ENCODE results near the gene CREG2.
A peak's percentile ranks its signal among the peaks of the same experiment; 100 is the strongest.

The CREG2 gene

GRCh38 chr2:101429453-101429852 is 42.1 kb upstream of the CREG2 start:
- no peak for TF ChIP-seq CTCF (IDR thresholded peaks at IDR 0.05; ENCODE audit: extremely low read depth, missing control alignments)
- DNase-seq (ENCODE audit: low spot score), result no peak

DNA sequence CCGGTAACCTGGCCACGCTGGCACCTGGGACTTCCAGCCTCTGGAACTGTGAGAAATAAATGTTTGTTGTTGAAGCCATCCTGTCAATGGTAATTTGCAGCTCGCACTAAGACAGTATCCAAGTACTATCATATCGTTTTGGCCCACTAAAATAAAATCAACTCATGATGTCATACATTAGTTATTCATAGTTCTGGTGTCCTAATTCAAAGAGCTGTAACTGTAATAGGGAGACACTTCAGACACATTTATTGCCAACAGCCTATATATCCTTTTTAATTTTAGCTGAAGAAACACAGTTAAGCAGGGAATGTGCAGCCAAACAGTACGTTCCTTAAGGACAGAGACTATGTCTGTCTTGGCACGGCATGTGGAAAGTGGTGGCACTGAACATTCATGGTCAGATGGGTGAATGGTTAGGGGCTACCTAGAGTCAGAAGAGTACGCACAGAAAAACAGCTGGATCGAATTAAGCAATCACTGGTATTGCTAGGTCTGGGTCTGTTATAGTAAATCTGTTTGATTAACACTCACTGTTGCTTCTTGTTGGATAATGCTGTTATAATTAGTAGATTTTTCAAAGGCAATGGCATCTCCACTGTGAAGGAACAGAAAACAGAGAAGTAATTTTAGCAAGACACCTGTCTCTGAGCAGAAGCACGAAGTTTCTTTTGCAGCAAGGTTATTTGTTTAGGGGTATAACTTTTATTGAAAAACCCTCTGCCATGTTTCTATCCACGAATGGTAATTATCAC is 41.3 kb upstream of the CREG2 start:
- TF ChIP-seq CTCF (IDR thresholded peaks at IDR 0.05; ENCODE audit: extremely low read depth, missing control alignments), result no peak

DNA sequence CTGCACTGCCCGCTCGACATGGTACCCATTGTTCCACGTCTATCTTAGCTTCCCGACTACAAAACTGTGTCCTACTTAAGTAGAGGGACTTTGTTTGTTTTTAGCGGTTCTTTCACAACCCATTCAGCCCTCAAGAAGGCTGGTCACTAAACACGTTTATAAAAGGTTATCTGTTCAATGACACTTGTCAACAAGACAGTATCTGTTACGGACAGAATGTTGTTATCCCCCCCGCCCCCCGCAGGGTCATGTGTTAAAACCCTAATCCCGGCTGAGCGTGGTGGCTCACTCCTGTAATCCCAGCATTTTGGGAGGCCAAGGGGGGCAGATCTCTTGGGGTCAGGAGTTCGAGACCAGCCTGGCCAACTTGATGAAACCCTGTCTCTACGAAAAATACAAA is 40.4 kb upstream of the CREG2 start:
- TF ChIP-seq CTCF (IDR thresholded peaks at IDR 0.05; ENCODE audit: extremely low read depth, missing control alignments), result no peak
- no peak for DNase-seq (ENCODE audit: low spot score)

More for the DNA sequence above, 41.3 kb upstream of the CREG2 start:
- no peak for DNase-seq (ENCODE audit: low spot score)

DNA sequence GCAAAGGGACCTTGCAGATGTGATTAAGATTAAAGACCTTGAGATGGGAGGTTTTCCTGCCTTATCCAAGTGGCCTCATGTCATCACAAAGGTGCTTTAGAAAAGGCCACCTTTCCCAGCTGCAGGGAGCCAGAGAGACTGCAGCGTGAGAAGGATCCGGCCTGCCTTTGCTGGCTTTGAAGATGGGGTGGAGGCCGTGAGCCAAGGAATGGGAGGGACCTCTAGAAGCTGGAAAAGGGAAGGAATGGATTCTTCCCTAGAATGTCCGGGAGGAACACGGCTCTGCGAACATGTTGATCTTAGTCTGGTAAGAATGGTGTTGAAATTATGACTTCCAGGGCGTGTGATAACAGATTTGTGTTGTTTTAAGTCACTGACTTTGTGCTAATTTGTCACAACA is 39.9 kb upstream of the CREG2 start:
- TF ChIP-seq CTCF (IDR thresholded peaks at IDR 0.05; ENCODE audit: extremely low read depth, missing control alignments), result no peak
- DNase-seq (ENCODE audit: low spot score), result no peak

GRCh38 chr2:101426822-101427221 is 39.5 kb upstream of the CREG2 start:
- no peak for DNase-seq (ENCODE audit: low spot score)

GRCh38 chr2:101420623-101421022 is 33.3 kb upstream of the CREG2 start:
- no peak for TF ChIP-seq CTCF (IDR thresholded peaks at IDR 0.05; ENCODE audit: extremely low read depth, missing control alignments)
- no peak for DNase-seq (ENCODE audit: low spot score)

More at GRCh38 chr2:101426822-101427221, 39.5 kb upstream of the CREG2 start:
- no peak for TF ChIP-seq CTCF (IDR thresholded peaks at IDR 0.05; ENCODE audit: extremely low read depth, missing control alignments)

DNA sequence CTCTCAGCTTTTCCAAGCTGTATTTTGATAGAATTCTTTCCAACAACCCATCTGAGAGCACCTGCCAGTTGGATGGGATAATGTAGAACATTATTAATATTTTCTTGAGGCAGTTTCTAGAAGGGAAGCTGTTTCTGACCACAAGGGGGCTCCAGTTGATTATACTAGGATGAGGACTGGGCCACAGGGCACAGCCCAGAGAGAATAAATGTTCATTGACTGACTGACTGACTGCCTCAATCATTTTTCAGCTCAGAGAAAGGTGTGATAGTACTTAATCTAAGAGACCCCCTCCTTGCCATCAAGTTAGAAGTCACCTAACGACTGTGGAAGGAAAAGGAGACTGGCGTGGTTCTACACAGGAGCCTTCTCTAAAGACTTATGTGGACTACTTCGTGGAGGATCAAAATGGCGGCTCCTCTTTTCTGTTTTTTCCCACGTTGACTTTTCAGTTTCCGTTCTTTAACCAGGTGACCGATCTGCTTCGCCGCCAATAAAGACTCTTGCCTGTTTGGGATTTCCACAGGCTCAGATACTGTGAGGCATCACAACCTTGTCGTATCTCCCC is 31.9 kb upstream of the CREG2 start:
- peak; percentile 40 for TF ChIP-seq CTCF (IDR thresholded peaks at IDR 0.05; ENCODE audit: extremely low read depth, missing control alignments)
- peak; percentile 67 for DNase-seq (ENCODE audit: low spot score)
